Measurements from ENCODE around the gene SGSM1. TPM values are rescaled to one million over a fixed set of nuclear protein-coding genes. Genes with fewer than 3 reads are reported as not detected.

SGSM1 gene
- total RNA-seq, 6 experiments from 2014 or later = 0.11 to 0.78 (median 0.41) TPM

DNA sequence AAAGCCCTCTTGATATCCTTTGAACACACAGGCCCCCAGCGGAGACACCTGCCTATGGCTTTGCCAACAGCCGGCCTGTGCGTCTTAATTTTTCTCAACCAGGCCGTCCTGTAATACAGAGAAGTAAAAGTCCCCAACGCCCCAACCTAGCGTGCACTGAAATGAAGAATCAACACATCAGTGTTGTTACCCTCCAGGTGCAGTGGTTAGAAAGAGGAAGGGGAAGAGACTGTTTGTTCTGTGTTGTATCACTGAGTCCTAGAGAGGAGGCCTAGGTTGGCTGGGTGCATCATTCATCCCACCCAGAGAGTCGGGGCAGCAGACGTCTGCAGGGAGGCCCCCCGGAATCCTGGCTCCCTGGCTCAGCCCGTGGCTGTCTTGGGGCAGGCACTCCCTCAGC, 25.7 kb downstream of the SGSM1 start:
- no peak overlapping the region for H3K27ac ChIP-seq
- H3K4me3 ChIP-seq = no peak overlapping the region
- H3K4me1 ChIP-seq = no peaks in the 10 kb centered on the region
- H3K27me3 ChIP-seq = no peaks in the 10 kb centered on the region
- 69% methylated on average over 5 of the region's 10 CpGs for WGBS (ENCODE audit: insufficient coverage, low coverage, low lambda C conversion rate, missing lambda C conversion rate)
- no peaks in the 10 kb centered on the region for H3K36me3 ChIP-seq
- no peak for TF ChIP-seq POLR2A (IDR thresholded peaks at IDR 0.05)
- TF ChIP-seq, protein P1, sequence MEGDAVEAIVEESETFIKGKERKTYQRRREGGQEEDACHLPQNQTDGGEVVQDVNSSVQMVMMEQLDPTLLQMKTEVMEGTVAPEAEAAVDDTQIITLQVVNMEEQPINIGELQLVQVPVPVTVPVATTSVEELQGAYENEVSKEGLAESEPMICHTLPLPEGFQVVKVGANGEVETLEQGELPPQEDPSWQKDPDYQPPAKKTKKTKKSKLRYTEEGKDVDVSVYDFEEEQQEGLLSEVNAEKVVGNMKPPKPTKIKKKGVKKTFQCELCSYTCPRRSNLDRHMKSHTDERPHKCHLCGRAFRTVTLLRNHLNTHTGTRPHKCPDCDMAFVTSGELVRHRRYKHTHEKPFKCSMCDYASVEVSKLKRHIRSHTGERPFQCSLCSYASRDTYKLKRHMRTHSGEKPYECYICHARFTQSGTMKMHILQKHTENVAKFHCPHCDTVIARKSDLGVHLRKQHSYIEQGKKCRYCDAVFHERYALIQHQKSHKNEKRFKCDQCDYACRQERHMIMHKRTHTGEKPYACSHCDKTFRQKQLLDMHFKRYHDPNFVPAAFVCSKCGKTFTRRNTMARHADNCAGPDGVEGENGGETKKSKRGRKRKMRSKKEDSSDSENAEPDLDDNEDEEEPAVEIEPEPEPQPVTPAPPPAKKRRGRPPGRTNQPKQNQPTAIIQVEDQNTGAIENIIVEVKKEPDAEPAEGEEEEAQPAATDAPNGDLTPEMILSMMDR (IDR thresholded peaks at IDR 0.05) = no peak
- ATAC-seq (no peak), DNase-seq (no peak)
- no peaks in the 10 kb centered on the region for H3K9me3 ChIP-seq
- intact Hi-C loops (cut with DNase I) = no loop called here

DNA sequence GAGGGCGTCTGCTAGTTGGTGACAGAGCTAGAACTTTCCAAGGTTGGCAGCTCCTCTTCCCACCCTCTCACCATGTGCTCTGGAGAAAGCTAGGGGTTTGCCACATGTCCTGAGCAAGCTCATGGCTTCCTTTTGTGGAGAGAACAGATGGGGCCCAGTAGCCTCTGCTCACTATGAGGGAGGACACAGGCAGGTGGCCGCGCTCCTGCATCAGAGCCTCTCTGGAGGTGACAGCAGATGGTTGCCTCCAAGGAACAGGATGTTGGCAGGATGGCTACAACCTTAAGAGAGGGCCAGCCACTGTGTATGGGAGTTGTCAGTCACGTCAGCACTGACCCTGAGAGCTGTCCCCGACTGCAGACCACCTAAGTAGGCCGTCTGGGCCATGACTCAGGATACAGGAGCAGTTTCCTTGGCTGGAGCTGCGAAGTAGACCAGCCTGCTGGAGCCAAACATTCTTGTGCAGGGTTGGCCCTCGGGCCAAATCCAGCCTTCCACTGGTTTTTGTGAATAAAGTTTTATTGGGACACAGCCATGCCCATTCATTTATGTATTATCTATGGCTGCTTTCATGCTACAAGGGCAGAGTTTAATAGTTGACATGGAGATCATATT, 28.0 kb downstream of the SGSM1 start:
- intact Hi-C loops (cut with DNase I) = no loop called here
- ATAC-seq (no peak), DNase-seq (no peak)
- Histone ChIP-seq H3K9me3 (no peaks in the 10 kb centered on the region), H3K4me1 (no peaks in the 10 kb centered on the region), H3K27me3 (no peaks in the 10 kb centered on the region), H3K36me3 (no peaks in the 10 kb centered on the region), H3K4me3 (no peak overlapping the region), H3K27ac (no peak overlapping the region)
- no peak for TF ChIP-seq POLR2A (IDR thresholded peaks at IDR 0.05)
- TF ChIP-seq, protein P1 (IDR thresholded peaks at IDR 0.05) = no peak
- WGBS (ENCODE audit: insufficient coverage, low coverage, low lambda C conversion rate, missing lambda C conversion rate) = 43% methylated on average over 1 of the region's 8 CpGs

DNA sequence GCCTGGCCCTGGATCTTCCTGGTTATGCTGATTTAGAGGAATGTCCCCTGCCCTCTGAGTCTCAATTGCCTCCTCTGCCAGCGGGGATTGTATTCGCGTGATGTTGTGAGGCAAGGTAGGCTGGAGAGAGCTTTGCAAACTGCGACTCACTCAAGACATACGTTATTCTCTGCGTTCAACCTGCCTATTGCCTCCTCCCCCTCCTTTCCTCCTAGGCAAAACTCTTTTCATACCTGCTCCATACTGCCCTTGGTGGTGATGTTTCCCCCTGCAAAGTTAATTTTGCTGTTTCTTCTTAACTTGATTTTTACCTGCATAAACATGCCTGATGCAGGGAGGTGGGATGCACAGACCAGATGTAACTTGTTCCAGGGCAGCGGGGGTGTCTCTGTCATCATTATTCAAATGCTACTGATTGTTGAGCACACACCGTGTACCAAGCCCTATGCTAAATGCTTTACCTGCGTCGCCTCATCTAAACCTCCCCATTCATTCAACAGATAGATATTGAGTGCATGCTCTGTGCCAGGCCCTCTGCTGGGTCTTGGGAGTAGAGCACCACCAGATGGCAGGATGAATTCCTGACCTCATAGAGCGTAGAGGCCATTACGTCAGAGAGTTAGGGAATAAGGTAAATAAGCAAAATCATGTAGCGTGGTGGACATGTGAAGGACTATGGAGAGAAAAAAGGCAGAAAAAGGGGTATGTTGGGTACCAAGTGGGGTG, 29.0 kb downstream of the SGSM1 start:
- intact Hi-C loops (cut with DNase I) = no loop called here
- Histone ChIP-seq H3K4me3 (no peak overlapping the region), H3K9me3 (no peaks in the 10 kb centered on the region), H3K4me1 (no peaks in the 10 kb centered on the region), H3K27ac (no peak overlapping the region), H3K36me3 (no peaks in the 10 kb centered on the region), H3K27me3 (no peaks in the 10 kb centered on the region)
- TF ChIP-seq POLR2A (IDR thresholded peaks at IDR 0.05) = no peak
- TF ChIP-seq, protein P1 (IDR thresholded peaks at IDR 0.05) = peak; percentile 13 to 42 (median 26)
- DNase-seq (no peak), ATAC-seq (peak; percentile 57 to 76 (median 70))
- WGBS (ENCODE audit: insufficient coverage, low coverage, low lambda C conversion rate, missing lambda C conversion rate) = 66% methylated on average over 13 of the region's 13 CpGs

DNA sequence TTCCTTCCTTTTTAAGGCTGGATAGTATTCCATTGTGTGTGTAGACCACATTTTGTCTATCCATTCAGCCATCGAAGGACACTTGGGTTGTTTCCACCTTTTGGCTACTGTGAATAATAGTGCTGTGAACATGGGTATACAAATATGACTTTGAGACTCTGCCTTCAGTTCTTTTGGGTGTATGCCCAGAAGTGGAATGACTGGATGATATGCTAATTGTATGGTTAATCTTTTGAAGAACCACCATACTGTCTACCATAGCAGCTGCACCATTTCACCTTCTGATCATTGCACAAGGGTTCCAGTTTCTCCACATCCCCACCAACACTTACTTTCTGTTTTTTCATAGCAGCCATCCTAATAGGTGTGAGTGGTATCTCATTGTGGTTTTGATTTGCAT, 30.3 kb downstream of the SGSM1 start:
- H3K36me3 ChIP-seq = no peaks in the 10 kb centered on the region
- 27% methylated on average over 1 of the region's 1 CpG for WGBS (ENCODE audit: insufficient coverage, low coverage, low lambda C conversion rate, missing lambda C conversion rate)
- peak in 1 of 4 donors; percentile 24 for ATAC-seq
- H3K9me3 ChIP-seq = no peaks in the 10 kb centered on the region
- no peak for DNase-seq
- no peak overlapping the region for H3K27ac ChIP-seq
- H3K4me3 ChIP-seq = no peak overlapping the region
- H3K27me3 ChIP-seq = no peaks in the 10 kb centered on the region
- H3K4me1 ChIP-seq = no peaks in the 10 kb centered on the region
- TF ChIP-seq, protein P1 (IDR thresholded peaks at IDR 0.05) = no peak
- TF ChIP-seq POLR2A (IDR thresholded peaks at IDR 0.05) = no peak
- intact Hi-C loops (cut with DNase I) = no loop called here

All from right lobe of liver (tissue), 6 donors.